A549 (cell line): ENCODE results near the gene CSGALNACT2. TPM values are rescaled to one million over a fixed set of nuclear protein-coding genes. Genes with fewer than 3 reads are reported as not detected.

Source experiments
- ATAC-seq, 2 experiments: fragments of 200-7000 bp in 1 of 2; fragments of >200 bp in 1 of 2; cut with Nextera tagmentation in 1 of 2; cut with Tn5 transposase in 1 of 2; 3 replicates each; pipeline versions ENCODE4 v1.8.0 to v1.9.1; 2018 to 2020; ENCODE audit warnings: mild to moderate bottlenecking in 1 of 2, moderate library complexity in 1 of 2
- CTCF ChIA-PET: fragments of 300-600 bp; sonication (Branson Sonifier 250); formaldehyde crosslinking; extraction: SDS; loops from one replicate; lab custom pipeline; 2021; ENCODE audit warnings: antibody characterized with exemption, inconsistent platforms; lab: Yijun Ruan, JAX
- POLR2A ChIA-PET: fragments of 350-600 bp; formaldehyde crosslinking; extraction: SDS; loops from one replicate; lab custom pipeline; 2021; ENCODE audit warnings: antibody characterized with exemption, inconsistent platforms; lab: Yijun Ruan, JAX
- DNase-seq, 2 experiments: peaks; one replicate each; pipeline versions ENCODE4 v3.0.0 to v3.0.0-alpha.2; 2011 to 2016; ENCODE audit warnings: low read depth in 1 of 2, low spot score in 1 of 2
- FAIRE-seq: peaks from 2 replicates; lab custom pipeline; 2011; peaks lifted over from hg19 to GRCh38; lab: Jason Lieb, UNC
- H3K27ac ChIP-seq, 2 experiments: fragments of >200 bp; sonication (Bioruptor Twin); formaldehyde crosslinking; 3 replicates each; pipeline ENCODE4 v1.5.1; 2016 to 2017
- H3K4me1 ChIP-seq: fragments of >200 bp; sonication (Bioruptor Twin); formaldehyde crosslinking; 3 replicates; pipeline ENCODE4 v1.6.1; 2016
- H3K4me2 ChIP-seq: fragments of >200 bp; sonication (Bioruptor Twin); formaldehyde crosslinking; 3 replicates; pipeline ENCODE4 v1.6.1; 2016
- H3K4me3 ChIP-seq: fragments of >200 bp; sonication (Bioruptor Twin); formaldehyde crosslinking; 3 replicates; pipeline ENCODE4 v1.5.1; 2016
- H3K9me3 ChIP-seq: fragments of >200 bp; sonication (Bioruptor Twin); formaldehyde crosslinking; 3 replicates; pipeline ENCODE4 v1.6.1; 2016
- CTCF ChIP-seq: fragments of >200 bp; sonication (Bioruptor Twin); formaldehyde crosslinking; IDR thresholded peaks from 3 replicates; pipeline ENCODE4 v1.5.1; 2016
- HMGXB4 ChIP-seq: fragments of 250-450 bp; sonication (Bioruptor Pico); IDR thresholded peaks from 2 replicates; pipeline ENCODE4 v1.5.0; 2021; ENCODE audit warnings: mild to moderate bottlenecking, moderate library complexity, borderline replicate concordance
- JUNB ChIP-seq: fragments of >200 bp; sonication (Bioruptor Twin); formaldehyde crosslinking; IDR thresholded peaks from 2 replicates; pipeline ENCODE4 v1.6.1; 2016
- KDM1A ChIP-seq: fragments of 200-600 bp; sonication (generic); IDR thresholded peaks from 2 replicates; pipeline ENCODE4 v1.6.1; 2016; ENCODE audit warnings: low read depth, mild to moderate bottlenecking
- NR3C1 ChIP-seq: fragments of >200 bp; sonication (Bioruptor Twin); formaldehyde crosslinking; IDR thresholded peaks from 3 replicates; pipeline ENCODE4 v1.6.1; 2017
- RAD21 ChIP-seq, 2 experiments: fragments of >200 bp in 1 of 2; sonication (Bioruptor Twin) in 1 of 2; formaldehyde crosslinking in 1 of 2; IDR thresholded peaks in 1 of 2; conservative IDR thresholded peaks in 1 of 2; 2 replicates in 1 of 2; 3 replicates in 1 of 2; pipeline ENCODE4 v1.6.1; 2012 to 2018; ENCODE audit warnings: inconsistent platforms in 1 of 2
- RCOR1 ChIP-seq: fragments of 150-350 bp; IDR thresholded peaks from 2 replicates; pipeline ENCODE4 v1.6.1; 2014; ENCODE audit warnings: antibody characterized with exemption, low read length, low read depth
- TP53 ChIP-seq: fragments of 250-450 bp; sonication (Bioruptor Pico); IDR thresholded peaks from 2 replicates; pipeline ENCODE4 v1.5.0; 2021; ENCODE audit warnings: mild to moderate bottlenecking, moderate library complexity
- ZC3H11A ChIP-seq: fragments of 450-650 bp; IDR thresholded peaks from 2 replicates; pipeline ENCODE4 v1.6.1; 2014; ENCODE audit warnings: antibody characterized with exemption, mild to moderate bottlenecking
- ZFP36 ChIP-seq: fragments of 450-650 bp; IDR thresholded peaks from 2 replicates; pipeline ENCODE4 v1.6.1; 2014; ENCODE audit warnings: borderline replicate concordance; ENCODE audit not compliant: partially characterized antibody
- ZNF302 ChIP-seq: fragments of 250-450 bp; sonication (Bioruptor Pico); IDR thresholded peaks from 2 replicates; pipeline ENCODE4 v1.9.0; 2021; ENCODE audit warnings: inconsistent platforms, mild to moderate bottlenecking, moderate library complexity
- ZSCAN20 ChIP-seq: fragments of 250-450 bp; sonication (Bioruptor Pico); IDR thresholded peaks from 2 replicates; pipeline ENCODE4 v1.8.0; 2022; ENCODE audit warnings: mild to moderate bottlenecking, moderate library complexity
- WGBS: methylation state at CpG from one replicate; pipeline ENCODE4 v1.1.6; 2017; ENCODE audit errors: missing lambda C conversion rate; 5-methylcytosine and 5-hydroxymethylcytosine counted together
- polyA plus RNA-seq, 4 experiments: library from polyadenylated mRNA; depleted of rRNA in 3 of 4; stranded (reverse); fragments of >200 nt; fragmentation: RNase III in 1 of 4; extraction: RNeasy Plus Mini Kit Qiagen cat#74134 plus additional on column Dnase treatment in 1 of 4; gene quantifications; 2 replicates in 3 of 4; 3 replicates in 1 of 4; pipeline ENCODE4 v1.2.3, GENCODE V29; 2011 to 2017
- TF ChIP-seq, protein P1 (sequence below): fragments of >200 bp; sonication (Bioruptor Twin); formaldehyde crosslinking; IDR thresholded peaks from 3 replicates; pipeline ENCODE4 v1.6.1; 2016
- TF ChIP-seq, protein P2 (sequence below): fragments of >200 bp; sonication (Bioruptor Twin); formaldehyde crosslinking; IDR thresholded peaks from 2 replicates; pipeline ENCODE4 v1.6.1; 2016
- TF ChIP-seq, protein P3 (sequence below): IDR thresholded peaks from 2 replicates; pipeline ENCODE4 v1.6.1; 2012
- TF ChIP-seq, protein P4 (sequence below): IDR thresholded peaks from 2 replicates; pipeline ENCODE4 v1.6.1; 2012; ENCODE audit warnings: low read depth, borderline replicate concordance

The CSGALNACT2 gene
- polyA plus RNA-seq, 2 of the 4 experiments (the other 2 are of a cell fraction) = 11.2 to 29.9 TPM

DNA sequence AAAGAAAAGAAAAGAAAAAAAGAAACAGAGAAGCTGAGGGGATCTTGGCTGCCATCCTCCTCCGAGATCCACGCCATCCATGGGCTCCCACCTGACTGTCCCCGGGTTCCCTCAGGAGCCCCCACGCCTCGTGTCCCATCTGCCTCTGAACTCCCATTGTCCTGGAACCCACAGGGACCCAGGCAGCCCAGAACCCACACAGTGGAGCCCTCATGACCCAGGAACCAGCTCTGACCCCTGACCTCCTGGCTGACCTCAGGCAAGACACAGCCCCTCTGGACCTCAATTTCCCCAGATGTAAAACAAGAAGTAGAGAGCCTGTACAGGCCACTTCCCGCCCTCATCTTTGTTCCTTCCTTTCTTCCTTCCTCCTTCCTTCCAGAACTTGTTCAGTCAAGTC, 88.2 kb downstream of the CSGALNACT2 start (continued):
- no peak for TF ChIP-seq HMGXB4
- TF ChIP-seq, protein P1, sequence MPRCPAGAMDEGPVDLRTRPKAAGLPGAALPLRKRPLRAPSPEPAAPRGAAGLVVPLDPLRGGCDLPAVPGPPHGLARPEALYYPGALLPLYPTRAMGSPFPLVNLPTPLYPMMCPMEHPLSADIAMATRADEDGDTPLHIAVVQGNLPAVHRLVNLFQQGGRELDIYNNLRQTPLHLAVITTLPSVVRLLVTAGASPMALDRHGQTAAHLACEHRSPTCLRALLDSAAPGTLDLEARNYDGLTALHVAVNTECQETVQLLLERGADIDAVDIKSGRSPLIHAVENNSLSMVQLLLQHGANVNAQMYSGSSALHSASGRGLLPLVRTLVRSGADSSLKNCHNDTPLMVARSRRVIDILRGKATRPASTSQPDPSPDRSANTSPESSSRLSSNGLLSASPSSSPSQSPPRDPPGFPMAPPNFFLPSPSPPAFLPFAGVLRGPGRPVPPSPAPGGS = no peak
- TF ChIP-seq CTCF = no peak
- TF ChIP-seq, protein P2, sequence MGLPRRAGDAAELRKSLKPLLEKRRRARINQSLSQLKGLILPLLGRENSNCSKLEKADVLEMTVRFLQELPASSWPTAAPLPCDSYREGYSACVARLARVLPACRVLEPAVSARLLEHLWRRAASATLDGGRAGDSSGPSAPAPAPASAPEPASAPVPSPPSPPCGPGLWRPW = no peak
- no peak for TF ChIP-seq KDM1A

- no peak for ATAC-seq
- no peak for DNase-seq
- H3K4me3 ChIP-seq = no peak overlapping the region
- TF ChIP-seq, protein P3, sequence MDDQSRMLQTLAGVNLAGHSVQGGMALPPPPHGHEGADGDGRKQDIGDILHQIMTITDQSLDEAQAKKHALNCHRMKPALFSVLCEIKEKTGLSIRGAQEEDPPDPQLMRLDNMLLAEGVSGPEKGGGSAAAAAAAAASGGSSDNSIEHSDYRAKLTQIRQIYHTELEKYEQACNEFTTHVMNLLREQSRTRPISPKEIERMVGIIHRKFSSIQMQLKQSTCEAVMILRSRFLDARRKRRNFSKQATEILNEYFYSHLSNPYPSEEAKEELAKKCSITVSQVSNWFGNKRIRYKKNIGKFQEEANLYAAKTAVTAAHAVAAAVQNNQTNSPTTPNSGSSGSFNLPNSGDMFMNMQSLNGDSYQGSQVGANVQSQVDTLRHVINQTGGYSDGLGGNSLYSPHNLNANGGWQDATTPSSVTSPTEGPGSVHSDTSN = no peak
- peak; percentile 51 for TF ChIP-seq ZFP36
- no peaks in the 10 kb centered on the region for H3K9me3 ChIP-seq
- H3K4me2 ChIP-seq = no peak overlapping the region
- 0 out of 3 replicates have a peak, but pooled peaks cover 4% of the 10 kb centered on the region for H3K4me1 ChIP-seq
- WGBS = 94% methylated on average over 7 of the region's 8 CpGs
- no peak for FAIRE-seq
- no peak overlapping the region for H3K27ac ChIP-seq
- CTCF ChIA-PET = interaction anchor here (1.0 to 1.2 kb wide), 2 partner anchors 18 to 22 kb away, joined by 3 to 4 read pairs; no protein-coding TSS in a partner anchor
- POLR2A ChIA-PET = no interaction called here
Observed at GRCh38 chr10:43226851-43227845, 88.9 kb downstream of the CSGALNACT2 start.

DNA sequence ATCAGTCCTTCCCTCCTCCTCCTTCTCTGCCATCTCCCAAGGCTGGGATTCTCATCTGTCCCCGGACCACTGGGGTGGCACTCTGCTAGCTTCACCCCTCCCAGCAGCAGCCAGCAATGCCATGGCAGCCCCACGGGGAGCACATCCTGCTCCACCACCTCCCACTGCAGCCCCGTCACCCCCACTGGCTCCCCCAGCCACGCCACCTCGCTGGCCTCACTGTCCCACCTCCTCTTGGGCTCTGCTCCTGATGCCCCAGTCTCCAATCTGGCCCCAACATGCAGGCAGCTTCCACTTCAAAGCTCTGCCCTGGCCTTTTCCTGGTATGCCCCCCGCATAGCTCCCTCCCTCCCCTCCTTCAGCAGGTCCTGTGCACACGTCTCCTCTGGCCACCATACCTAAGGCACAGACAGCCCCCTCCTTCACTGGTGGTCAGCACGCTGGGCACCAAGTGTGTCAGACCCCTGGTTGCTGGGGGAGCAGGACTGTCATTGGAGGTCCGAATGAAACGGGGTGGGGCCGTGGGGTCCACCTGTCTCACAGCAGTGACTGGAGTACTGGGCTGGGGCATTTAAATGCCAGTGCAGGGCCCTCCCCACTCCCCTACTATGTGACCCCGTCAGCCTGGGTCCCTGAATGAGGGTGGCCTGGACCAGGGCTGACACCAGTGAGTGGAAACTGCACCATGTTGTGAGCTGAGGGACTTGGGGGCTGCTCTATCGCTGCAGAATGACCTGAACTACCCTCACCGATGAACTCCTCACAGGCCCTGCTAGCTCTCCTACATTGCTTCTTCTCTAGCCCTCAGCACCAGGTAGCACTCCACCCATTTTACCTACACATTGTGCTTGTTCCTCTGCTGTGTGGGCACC, 89.9 kb downstream of the CSGALNACT2 start:
- peak in 1 of 2 experiments; percentile 2; a peak in 1 of 6 replicates for ATAC-seq
- TF ChIP-seq JUNB (no peak), NR3C1 (no peak), TP53 (CRISPR knock-in tag) (no peak), RAD21 (conservative IDR thresholded peaks at IDR 0.05 in 1 of 2, IDR thresholded peaks at IDR 0.05 in 1 of 2) (no peak), ZSCAN20 (CRISPR knock-in tag) (no peak), ZNF302 (CRISPR knock-in tag) (no peak), ZC3H11A (no peak), HMGXB4 (no peak), RCOR1 (no peak)
- TF ChIP-seq, protein P4, sequence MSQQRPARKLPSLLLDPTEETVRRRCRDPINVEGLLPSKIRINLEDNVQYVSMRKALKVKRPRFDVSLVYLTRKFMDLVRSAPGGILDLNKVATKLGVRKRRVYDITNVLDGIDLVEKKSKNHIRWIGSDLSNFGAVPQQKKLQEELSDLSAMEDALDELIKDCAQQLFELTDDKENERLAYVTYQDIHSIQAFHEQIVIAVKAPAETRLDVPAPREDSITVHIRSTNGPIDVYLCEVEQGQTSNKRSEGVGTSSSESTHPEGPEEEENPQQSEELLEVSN = no peak
- Histone ChIP-seq H3K27ac (no peak overlapping the region), H3K9me3 (no peaks in the 10 kb centered on the region), H3K4me3 (no peak overlapping the region), H3K4me1 (0 out of 3 replicates have a peak, but pooled peaks cover 4% of the 10 kb centered on the region), H3K4me2 (no peak overlapping the region)
- ChIA-PET POLR2A (no interaction called here), CTCF (interaction anchor here (0.9 to 1.0 kb wide), 3 partner anchors 19 to 163 kb away, joined by 3 read pairs; no protein-coding TSS in a partner anchor)
- 89% methylated on average over 13 of the region's 14 CpGs for WGBS
- no peak for DNase-seq
- FAIRE-seq = no peak
